MM.1S (cell line): ENCODE results near the gene LIF.

ENCODE experiments used
- DNase-seq: peaks from one replicate; pipeline ENCODE4 v3.0.0-alpha.2; 2015
- H2AFZ ChIP-seq: fragments of 300-600 bp; sonication (generic); 2 replicates; pipeline ENCODE4 v1.6.0; 2016; ENCODE audit warnings: antibody characterized with exemption, low read length
- H3F3A ChIP-seq: fragments of 300-600 bp; sonication (generic); 2 replicates; pipeline ENCODE4 v1.6.1; 2016; ENCODE audit warnings: mild to moderate bottlenecking, antibody characterized with exemption, low read length, moderate library complexity, mixed read lengths; ENCODE audit not compliant: insufficient read depth
- H3K27ac ChIP-seq: fragments of 300-600 bp; sonication (generic); 2 replicates; pipeline ENCODE4 v1.5.1; 2016; ENCODE audit warnings: mild to moderate bottlenecking, low read length
- H3K27me3 ChIP-seq: fragments of 300-600 bp; sonication (generic); replicated peaks from 2 replicates; pipeline ENCODE4 v1.6.0; 2016; ENCODE audit warnings: low read length; ENCODE audit not compliant: insufficient read depth
- H3K36me3 ChIP-seq: fragments of 300-600 bp; sonication (generic); replicated peaks from 2 replicates; pipeline ENCODE4 v1.6.1; 2016; ENCODE audit warnings: mild to moderate bottlenecking, low read length, mixed read lengths; ENCODE audit not compliant: insufficient read depth
- H3K4me1 ChIP-seq: fragments of 300-600 bp; sonication (generic); 2 replicates; pipeline ENCODE4 v1.6.1; 2016; ENCODE audit warnings: low read length, mixed read lengths
- H3K4me2 ChIP-seq: fragments of 300-600 bp; sonication (generic); 2 replicates; pipeline ENCODE4 v1.6.0; 2016; ENCODE audit warnings: low read depth, low read length
- H3K4me3 ChIP-seq: fragments of 300-600 bp; sonication (generic); 2 replicates; pipeline ENCODE4 v1.5.1; 2016; ENCODE audit warnings: low read length, mixed read lengths
- H3K79me2 ChIP-seq: fragments of 300-600 bp; sonication (generic); 2 replicates; pipeline ENCODE4 v1.6.1; 2016; ENCODE audit warnings: mixed run types, low read length, mixed read lengths
- H3K9ac ChIP-seq: fragments of 300-600 bp; sonication (generic); 2 replicates; pipeline ENCODE4 v1.6.1; 2016; ENCODE audit warnings: low read length, mixed read lengths
- H3K9me2 ChIP-seq: fragments of 300-600 bp; sonication (generic); replicated peaks from 2 replicates; pipeline ENCODE4 v1.6.1; 2016; ENCODE audit warnings: mild to moderate bottlenecking, low read length, mixed read lengths; ENCODE audit not compliant: insufficient read depth
- H3K9me3 ChIP-seq: fragments of 300-600 bp; sonication (generic); replicated peaks from 2 replicates; pipeline ENCODE4 v1.6.1; 2016; ENCODE audit warnings: mild to moderate bottlenecking, low read length, mixed read lengths; ENCODE audit not compliant: insufficient read depth
- H4K20me1 ChIP-seq: fragments of 300-600 bp; sonication (generic); 2 replicates; pipeline ENCODE4 v1.6.1; 2016; ENCODE audit warnings: mild to moderate bottlenecking, low read length, moderate library complexity, mixed read lengths; ENCODE audit not compliant: insufficient read depth
- CTCF ChIP-seq: fragments of 300-600 bp; sonication (generic); IDR thresholded peaks from 2 replicates; pipeline ENCODE4 v1.5.1; 2016; ENCODE audit warnings: antibody characterized with exemption, low read length, mixed read lengths
- EZH2 ChIP-seq: fragments of 300-600 bp; sonication (generic); optimal IDR thresholded peaks from 2 replicates; pipeline ENCODE3; 2017; ENCODE audit warnings: low read depth, mild to moderate bottlenecking, antibody characterized with exemption, low read length, mixed read lengths
- EZH2phosphoT487 ChIP-seq: fragments of 300-600 bp; sonication (generic); IDR thresholded peaks from 2 replicates; pipeline ENCODE4 v1.6.1; 2018; ENCODE audit warnings: antibody characterized with exemption, low read length

The LIF gene

GRCh38 chr22:30260682-30261081, 14.1 kb upstream of the LIF start:
- Histone ChIP-seq H3F3A (no peaks in the 10 kb centered on the region), H3K27me3 (peaks cover 75% of the 10 kb centered on the region), H4K20me1 (no peaks in the 10 kb centered on the region), H3K9ac (no peak overlapping the region), H3K4me1 (peaks cover 5% of the 10 kb centered on the region), H3K9me3 (no peaks in the 10 kb centered on the region), H3K27ac (no peak overlapping the region), H3K4me3 (no peak overlapping the region), H2AFZ (no peak overlapping the region), H3K36me3 (no peaks in the 10 kb centered on the region), H3K79me2 (no peaks in the 10 kb centered on the region), H3K4me2 (no peak overlapping the region), H3K9me2 (no peaks in the 10 kb centered on the region)
- TF ChIP-seq EZH2phosphoT487 (no peak), CTCF (no peak), EZH2 (no peak)
- DNase-seq = no peak

- no peak overlapping the region for H3K4me2 ChIP-seq
- no peaks in the 10 kb centered on the region for H3K9me2 ChIP-seq
- H3F3A ChIP-seq = no peaks in the 10 kb centered on the region
- H3K4me3 ChIP-seq = no peak overlapping the region
- H2AFZ ChIP-seq = no peak overlapping the region
- H3K9me3 ChIP-seq = no peaks in the 10 kb centered on the region
- no peaks in the 10 kb centered on the region for H3K79me2 ChIP-seq
- no peak overlapping the region for H3K9ac ChIP-seq
- H3K27ac ChIP-seq = no peak overlapping the region
- TF ChIP-seq EZH2 (no peak), EZH2phosphoT487 (no peak), CTCF (no peak)
- no peak for DNase-seq
- peaks cover 5% of the 10 kb centered on the region for H3K4me1 ChIP-seq
- peaks cover 71% of the 10 kb centered on the region for H3K27me3 ChIP-seq
- H3K36me3 ChIP-seq = no peaks in the 10 kb centered on the region
- no peaks in the 10 kb centered on the region for H4K20me1 ChIP-seq
These were observed 13.7 kb upstream of the LIF start for GRCh38 chr22:30260276-30260675.

- H3K27ac ChIP-seq = no peak overlapping the region
These were observed 7.8 kb upstream of the LIF start for GRCh38 chr22:30254314-30254713.

More at GRCh38 chr22:30254314-30254713, 7.8 kb upstream of the LIF start:
- Histone ChIP-seq H3K36me3 (no peaks in the 10 kb centered on the region), H3K27me3 (peaks cover 58% of the 10 kb centered on the region), H3K9me3 (no peaks in the 10 kb centered on the region), H3K9me2 (no peaks in the 10 kb centered on the region), H3K4me3 (no peak overlapping the region), H4K20me1 (no peaks in the 10 kb centered on the region), H2AFZ (no peak overlapping the region), H3K79me2 (no peaks in the 10 kb centered on the region), H3K4me1 (no peaks in the 10 kb centered on the region), H3K4me2 (no peak overlapping the region), H3F3A (no peaks in the 10 kb centered on the region), H3K9ac (no peak overlapping the region)
- TF ChIP-seq EZH2 (no peak), CTCF (no peak), EZH2phosphoT487 (no peak)
- no peak for DNase-seq
